ENCODE measurements around the gene KIAA0753. TPM values are rescaled to one million over a fixed set of nuclear protein-coding genes. Genes with fewer than 3 reads are reported as not detected.
A peak's percentile ranks its signal among the peaks of the same experiment; 100 is the strongest.

The KIAA0753 gene
- total RNA-seq, 1 donor from 2014 or later = 7.0 TPM

- Histone ChIP-seq H3K4me1 (peaks cover 60% of the 10 kb centered on the region), H3K27ac (replicated peaks) (no peak overlapping the region), H3K4me3 (no peak overlapping the region), H3K36me3 (peaks cover 35% of the 10 kb centered on the region), H3K9me3 (replicated peaks) (no peaks in the 10 kb centered on the region), H3K27me3 (ENCODE audit: low read depth) (no peaks in the 10 kb centered on the region)
- no peak for DNase-seq
- intact Hi-C loops (cut with micrococcal nuclease) = no loop called here
- no peak for TF ChIP-seq CTCF (IDR thresholded peaks at IDR 0.05; ENCODE audit: borderline replicate concordance)
These were observed 2.1 kb upstream of the KIAA0753 start for GRCh38 chr17:6642592-6642991.

GRCh38 chr17:6641247-6641863 is 844 bp upstream of the KIAA0753 start:
- no peak for DNase-seq
- TF ChIP-seq CTCF (IDR thresholded peaks at IDR 0.05; ENCODE audit: borderline replicate concordance) = no peak
- intact Hi-C loops (cut with micrococcal nuclease) = no loop called here
- H3K4me1 ChIP-seq = peaks cover 48% of the 10 kb centered on the region
- H3K4me3 ChIP-seq = peak overlapping the region; percentile 99
- H3K36me3 ChIP-seq = peaks cover 33% of the 10 kb centered on the region
- H3K9me3 ChIP-seq (replicated peaks) = no peaks in the 10 kb centered on the region
- H3K27ac ChIP-seq (replicated peaks) = peak overlapping the region; percentile 95
- no peaks in the 10 kb centered on the region for H3K27me3 ChIP-seq (ENCODE audit: low read depth)

GRCh38 chr17:6639586-6640535 is 650 bp downstream of the KIAA0753 start:
- peaks cover 27% of the 10 kb centered on the region for H3K36me3 ChIP-seq
- H3K27me3 ChIP-seq (ENCODE audit: low read depth) = no peaks in the 10 kb centered on the region
- no peaks in the 10 kb centered on the region for H3K9me3 ChIP-seq (replicated peaks)
- TF ChIP-seq CTCF (IDR thresholded peaks at IDR 0.05; ENCODE audit: borderline replicate concordance) = no peak
- peaks cover 43% of the 10 kb centered on the region for H3K4me1 ChIP-seq
- DNase-seq = no peak
- intact Hi-C loops (cut with micrococcal nuclease) = no loop called here
- peak overlapping the region; percentile 95 for H3K27ac ChIP-seq (replicated peaks)
- H3K4me3 ChIP-seq = peak overlapping the region; percentile 99

GRCh38 chr17:6639014-6639585 is 1.4 kb downstream of the KIAA0753 start:
- intact Hi-C loops (cut with micrococcal nuclease) = no loop called here
- DNase-seq = no peak
- H3K4me1 ChIP-seq = peaks cover 43% of the 10 kb centered on the region
- H3K4me3 ChIP-seq = peak overlapping the region; percentile 99
- H3K36me3 ChIP-seq = peaks cover 23% of the 10 kb centered on the region
- no peak overlapping the region for H3K27ac ChIP-seq (replicated peaks)
- H3K9me3 ChIP-seq (replicated peaks) = no peaks in the 10 kb centered on the region
- no peak for TF ChIP-seq CTCF (IDR thresholded peaks at IDR 0.05; ENCODE audit: borderline replicate concordance)
- no peaks in the 10 kb centered on the region for H3K27me3 ChIP-seq (ENCODE audit: low read depth)

GRCh38 chr17:6638046-6638908 is 2.2 kb downstream of the KIAA0753 start:
- Histone ChIP-seq H3K27me3 (ENCODE audit: low read depth) (no peaks in the 10 kb centered on the region), H3K4me1 (peaks cover 43% of the 10 kb centered on the region), H3K36me3 (peaks cover 23% of the 10 kb centered on the region), H3K9me3 (replicated peaks) (no peaks in the 10 kb centered on the region), H3K27ac (replicated peaks) (no peak overlapping the region), H3K4me3 (peak overlapping the region; percentile 99)
- TF ChIP-seq CTCF (IDR thresholded peaks at IDR 0.05; ENCODE audit: borderline replicate concordance) = no peak
- no peak for DNase-seq
- intact Hi-C loops (cut with micrococcal nuclease) = no loop called here

Measured in left ventricle myocardium inferior (tissue), 1 donor.